GM18502 (cell line): ENCODE data around the gene PCDHGB6.
A peak's percentile ranks its signal among the peaks of the same experiment; 100 is the strongest.
"Not testable (repeated sequence)": the region's sequence is repeated elsewhere in the genome, so short reads cannot be mapped to it uniquely, and the experiment has no call there.

Experiments used
- ATAC-seq: cut with Tn5 transposase; IDR thresholded peaks from one replicate; pipeline ENCODE4 v1.9.1; 2021; ENCODE audit warnings: mild to moderate bottlenecking; ENCODE audit not compliant: unreplicated experiment, poor library complexity

Gene PCDHGB6

GRCh38 chr5:141387557-141388311 lies 20.1 kb upstream of the PCDHGB6 start, which contains the start of gene PCDHGB4:
TSS of gene PCDHGB4 (plus strand) at chr5:141387698. CDS start at chr5:141387885, 187 bp downstream.
- peak; percentile 97 for ATAC-seq

GRCh38 chr5:141388661-141389060 lies 19.2 kb upstream of the PCDHGB6 start:
- ATAC-seq: no peak

- ATAC-seq: no peak
Measured at GRCh38 chr5:141389153-141390042, 18.4 kb upstream of the PCDHGB6 start.

GRCh38 chr5:141392429-141393198 lies 15.2 kb upstream of the PCDHGB6 start, which contains the start of gene PCDHGA8:
TSS of gene PCDHGA8 (plus strand) at chr5:141392633. CDS start at chr5:141392814, 181 bp downstream.
- ATAC-seq: no peak

DNA sequence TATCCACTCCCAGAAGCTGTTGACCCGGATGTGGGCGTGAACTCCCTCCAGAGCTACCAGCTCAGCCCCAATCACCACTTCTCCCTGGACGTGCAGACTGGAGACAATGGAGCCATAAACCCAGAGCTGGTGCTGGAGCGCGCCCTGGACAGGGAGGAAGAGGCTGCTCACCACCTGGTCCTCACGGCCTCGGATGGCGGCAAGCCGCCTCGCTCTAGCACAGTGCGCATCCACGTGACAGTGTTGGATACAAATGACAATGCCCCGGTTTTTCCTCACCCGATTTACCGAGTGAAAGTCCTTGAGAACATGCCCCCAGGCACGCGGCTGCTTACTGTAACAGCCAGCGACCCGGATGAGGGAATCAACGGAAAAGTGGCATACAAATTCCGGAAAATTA lies 14.6 kb upstream of the PCDHGB6 start:
- ATAC-seq: no peak

DNA sequence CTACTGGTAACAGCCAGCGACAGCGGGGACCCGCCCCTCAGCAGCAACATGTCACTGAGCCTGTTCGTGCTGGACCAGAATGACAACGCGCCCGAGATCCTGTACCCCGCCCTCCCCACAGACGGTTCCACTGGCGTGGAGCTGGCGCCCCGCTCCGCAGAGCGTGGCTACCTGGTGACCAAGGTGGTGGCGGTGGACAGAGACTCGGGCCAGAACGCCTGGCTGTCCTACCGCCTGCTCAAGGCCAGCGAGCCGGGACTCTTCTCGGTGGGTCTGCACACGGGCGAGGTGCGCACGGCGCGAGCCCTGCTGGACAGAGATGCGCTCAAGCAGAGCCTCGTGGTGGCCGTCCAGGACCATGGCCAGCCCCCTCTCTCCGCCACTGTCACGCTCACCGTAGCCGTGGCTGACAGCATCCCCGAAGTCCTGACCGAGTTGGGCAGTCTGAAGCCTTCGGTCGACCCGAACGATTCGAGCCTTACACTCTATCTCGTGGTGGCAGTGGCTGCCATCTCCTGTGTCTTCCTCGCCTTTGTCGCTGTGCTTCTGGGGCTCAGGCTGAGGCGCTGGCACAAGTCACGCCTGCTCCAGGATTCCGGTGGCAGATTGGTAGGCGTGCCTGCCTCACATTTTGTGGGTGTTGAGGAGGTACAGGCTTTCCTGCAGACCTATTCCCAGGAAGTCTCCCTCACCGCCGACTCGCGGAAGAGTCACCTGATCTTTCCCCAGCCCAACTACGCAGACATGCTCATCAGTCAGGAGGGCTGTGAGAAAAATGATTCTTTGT lies 13.2 kb upstream of the PCDHGB6 start:
- not testable (repeated sequence) for ATAC-seq

DNA sequence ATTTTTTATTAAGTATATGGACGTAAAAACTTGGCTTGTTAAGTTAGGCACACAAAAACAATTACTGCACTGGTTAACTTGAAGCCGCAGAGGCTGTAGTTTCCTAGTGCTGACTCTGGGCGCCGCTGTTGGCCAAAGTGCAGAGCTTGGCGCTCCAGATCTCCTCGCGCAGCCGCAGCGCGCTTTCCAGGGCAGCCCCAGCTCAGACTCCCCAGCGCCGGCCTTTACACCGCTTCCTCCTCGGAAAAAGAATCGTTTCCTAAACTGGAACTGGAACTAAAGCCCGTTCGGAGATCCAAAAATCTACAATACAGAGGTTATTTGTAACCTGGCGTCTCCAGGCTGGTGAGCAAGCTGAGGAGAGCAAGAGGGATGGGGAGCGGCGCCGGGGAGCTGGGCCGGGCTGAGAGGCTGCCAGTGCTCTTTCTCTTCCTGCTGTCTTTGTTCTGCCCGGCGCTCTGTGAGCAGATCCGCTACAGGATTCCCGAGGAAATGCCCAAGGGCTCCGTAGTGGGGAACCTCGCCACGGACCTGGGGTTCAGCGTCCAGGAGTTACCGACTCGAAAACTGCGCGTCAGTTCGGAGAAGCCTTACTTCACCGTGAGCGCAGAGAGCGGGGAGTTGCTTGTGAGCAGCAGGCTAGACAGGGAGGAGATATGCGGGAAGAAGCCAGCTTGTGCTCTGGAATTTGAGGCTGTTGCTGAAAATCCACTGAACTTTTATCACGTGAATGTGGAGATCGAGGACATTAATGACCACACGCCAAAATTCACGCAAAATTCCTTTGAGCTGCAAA lies 9.9 kb upstream of the PCDHGB6 start, which contains the start of gene PCDHGB5:
Gene PCDHGB5, plus strand, starts transcription at position 192 of the 796 bp plus-strand sequence. Its CDS starts 181 bp downstream, at position 373.
- ATAC-seq: peak; percentile 99

DNA sequence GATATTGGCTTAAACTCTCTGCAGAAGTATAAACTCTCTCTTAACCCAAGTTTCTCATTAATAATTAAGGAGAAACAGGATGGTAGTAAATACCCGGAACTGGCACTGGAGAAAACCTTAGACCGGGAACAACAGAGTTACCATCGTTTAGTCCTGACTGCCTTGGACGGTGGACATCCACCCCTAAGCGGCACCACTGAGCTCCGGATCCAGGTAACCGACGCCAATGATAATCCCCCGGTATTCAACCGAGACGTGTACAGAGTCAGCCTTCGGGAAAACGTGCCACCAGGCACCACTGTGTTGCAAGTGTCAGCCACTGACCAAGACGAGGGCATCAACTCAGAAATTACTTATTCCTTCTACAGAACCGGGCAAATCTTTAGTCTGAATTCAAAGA lies 9.2 kb upstream of the PCDHGB6 start:
- no peak for ATAC-seq

- ATAC-seq: no peak
Measured at GRCh38 chr5:141399555-141400258, 8.1 kb upstream of the PCDHGB6 start.

- ATAC-seq: no peak
Measured at GRCh38 chr5:141402553-141403243, 5.1 kb upstream of the PCDHGB6 start, which contains the start of gene PCDHGA9. TSS of gene PCDHGA9 (plus strand) at chr5:141402778. CDS start at chr5:141402953, 175 bp downstream.

GRCh38 chr5:141403387-141403786 lies 4.4 kb upstream of the PCDHGB6 start:
- no peak for ATAC-seq

- ATAC-seq: no peak
Measured at GRCh38 chr5:141409598-141410306, 1.9 kb downstream of the PCDHGB6 start.

GRCh38 chr5:141411575-141411974 lies 3.8 kb downstream of the PCDHGB6 start:
- ATAC-seq: no peak

GRCh38 chr5:141412854-141413539 lies 5.2 kb downstream of the PCDHGB6 start, which contains the start of gene PCDHGA10:
TSS of gene PCDHGA10 (plus strand) at chr5:141412987. CDS start at chr5:141413176, 189 bp downstream.
- ATAC-seq: peak; percentile 77

DNA sequence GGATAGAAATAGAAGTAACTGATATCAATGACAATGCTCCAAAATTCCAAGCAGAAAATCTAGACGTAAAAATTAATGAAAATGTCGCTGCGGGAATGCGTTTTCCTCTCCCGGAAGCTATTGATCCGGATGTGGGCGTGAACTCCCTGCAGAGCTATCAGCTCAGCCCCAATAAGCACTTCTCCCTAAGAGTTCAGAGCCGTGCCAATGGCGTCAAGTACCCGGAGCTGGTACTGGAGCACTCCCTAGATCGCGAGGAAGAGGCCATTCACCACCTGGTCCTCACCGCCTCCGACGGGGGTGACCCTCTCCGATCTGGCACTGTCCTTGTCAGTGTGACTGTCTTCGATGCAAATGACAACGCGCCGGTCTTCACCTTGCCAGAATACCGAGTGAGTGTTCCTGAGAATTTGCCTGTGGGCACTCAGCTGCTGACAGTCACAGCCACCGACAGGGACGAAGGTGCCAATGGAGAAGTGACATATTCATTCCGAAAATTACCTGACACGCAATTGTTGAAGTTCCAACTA lies 5.8 kb downstream of the PCDHGB6 start:
- peak; percentile 36 for ATAC-seq
